ENCODE results near the gene LSR.
A peak's percentile ranks its signal among the peaks of the same experiment; 100 is the strongest.

Gene LSR

DNA sequence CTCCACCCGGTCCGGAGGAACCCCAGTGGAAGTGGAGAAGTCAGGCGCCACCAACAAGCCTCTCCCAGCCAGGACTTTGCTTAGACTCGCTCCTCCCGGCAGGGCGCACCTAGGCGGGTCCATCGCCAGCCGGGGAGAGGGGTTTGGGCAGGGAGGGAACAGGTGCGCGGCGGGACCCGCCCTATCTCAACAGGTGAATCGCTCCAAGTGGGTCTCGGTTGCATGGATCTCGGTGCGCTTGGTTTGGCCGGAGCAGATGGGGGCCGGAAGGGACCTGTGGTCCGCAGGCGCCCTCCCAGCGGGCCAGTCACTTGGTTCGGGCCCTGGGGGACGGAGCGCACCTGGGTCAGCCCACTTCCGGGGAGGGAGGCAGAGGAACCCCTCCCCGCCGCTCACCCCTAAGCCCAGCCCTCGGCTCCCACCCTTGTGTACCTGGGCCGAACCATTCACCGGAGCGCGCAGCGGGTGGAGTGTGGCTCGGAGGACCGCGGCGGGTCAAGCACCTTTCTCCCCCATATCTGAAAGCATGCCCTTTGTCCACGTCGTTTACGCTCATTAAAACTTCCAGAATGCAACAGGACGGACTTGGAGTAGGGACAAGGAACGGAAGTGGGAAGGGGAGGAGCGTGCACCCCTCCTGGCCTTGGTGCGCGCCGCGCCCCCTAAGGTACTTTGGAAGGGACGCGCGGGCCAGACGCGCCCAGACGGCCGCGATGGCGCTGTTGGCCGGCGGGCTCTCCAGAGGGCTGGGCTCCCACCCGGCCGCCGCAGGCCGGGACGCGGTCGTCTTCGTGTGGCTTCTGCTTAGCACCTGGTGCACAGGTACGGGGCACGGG, at the start of gene LSR:
Gene LSR (plus strand): TSS at position 693 of the 836 bp plus-strand sequence. CDS start 21 bp downstream, at position 714.
- DNase-seq: peak; percentile 75 to 80

DNA sequence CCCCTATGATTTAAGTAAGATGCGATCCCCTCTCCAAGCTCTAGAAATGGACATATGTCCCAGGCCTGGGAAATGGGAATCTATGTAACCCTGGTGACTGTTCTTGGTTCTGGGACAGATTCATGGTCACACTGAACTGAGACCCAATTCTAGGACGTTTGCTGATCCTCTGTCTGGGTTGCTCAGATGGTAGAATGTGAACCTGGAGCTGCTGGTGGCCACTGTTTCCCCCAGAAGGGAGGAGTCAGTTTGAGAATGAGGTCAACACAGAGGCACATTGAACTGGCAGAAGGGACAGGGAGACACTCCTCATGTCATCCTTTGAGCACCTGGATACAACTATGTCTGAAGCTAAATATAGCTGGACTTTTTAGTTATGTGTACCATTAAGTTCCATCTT, 49.3 kb upstream of the LSR start:
- DNase-seq: no peak

DNA sequence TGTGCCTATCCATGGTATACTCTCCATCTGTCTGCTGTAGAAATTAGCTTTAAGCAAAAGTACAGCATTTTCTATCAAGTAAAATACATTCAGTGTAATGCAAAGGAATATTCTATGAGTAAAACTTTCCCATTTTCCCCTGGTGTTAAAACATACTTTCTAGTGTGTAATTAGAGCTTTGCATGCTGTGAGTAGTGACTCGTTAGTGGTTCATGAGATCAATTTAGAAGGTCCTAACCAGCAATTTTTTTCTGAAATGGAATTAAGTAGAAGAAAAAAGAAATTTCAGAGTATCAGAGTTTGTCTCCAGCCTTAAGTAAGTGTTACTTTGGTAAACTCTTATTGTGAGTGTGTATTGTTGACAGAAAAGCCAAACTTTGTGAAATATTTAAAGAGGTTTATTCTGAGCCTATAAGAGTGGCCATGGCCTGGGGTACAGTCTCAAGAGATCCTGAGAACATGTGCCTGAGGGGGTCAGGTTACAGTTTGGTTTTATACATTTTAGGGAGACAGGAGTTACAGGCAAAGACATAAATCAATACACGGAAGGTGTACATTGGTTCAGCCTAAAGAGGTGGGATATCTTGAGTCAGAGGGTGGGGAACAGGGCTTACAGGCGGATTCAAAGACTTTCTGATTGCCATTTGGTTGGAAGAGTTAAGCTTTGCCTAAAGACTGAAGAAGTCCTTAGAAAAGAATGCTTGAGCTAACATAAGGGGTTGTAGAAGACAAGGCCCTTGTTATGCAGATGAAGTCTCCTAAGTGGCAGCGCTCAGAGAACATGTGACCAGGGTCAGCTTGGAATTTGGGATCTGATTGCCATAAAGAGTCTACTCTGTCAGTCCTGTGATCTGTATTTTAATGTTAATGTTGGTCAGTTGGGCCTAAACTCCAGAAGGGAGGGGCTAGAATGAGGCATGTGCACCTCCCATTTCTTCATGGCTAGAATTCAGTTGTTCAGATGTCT, 45.8 kb upstream of the LSR start:
- DNase-seq: no peak

GRCh38 chr19:35204799-35205732, 43.7 kb upstream of the LSR start:
- peak in 1 of 2 experiments; percentile 45 for DNase-seq

- no peak for DNase-seq
Measured at GRCh38 chr19:35205733-35206323, 43.0 kb upstream of the LSR start.

DNA sequence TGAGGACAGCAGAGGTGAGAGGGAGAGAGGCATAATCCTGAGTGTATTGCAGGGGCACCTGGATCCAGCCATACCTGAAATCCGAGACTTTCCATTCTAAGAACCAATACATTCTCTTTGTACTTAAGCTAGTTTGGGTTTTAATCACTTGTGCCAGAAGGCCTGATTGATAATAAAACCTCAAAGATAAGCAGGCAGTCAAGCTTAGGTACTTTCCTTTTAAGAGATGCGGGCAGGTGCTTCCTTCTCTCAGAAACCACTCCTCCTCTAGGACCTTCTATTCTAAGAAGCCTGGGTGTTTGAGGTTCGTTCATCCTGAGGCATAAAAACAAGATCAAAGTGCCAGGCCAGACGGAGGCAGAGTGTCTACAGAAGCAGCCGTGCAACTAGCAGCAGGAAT, 42.4 kb upstream of the LSR start:
- peak in 1 of 2 experiments; percentile 44 for DNase-seq

DNA sequence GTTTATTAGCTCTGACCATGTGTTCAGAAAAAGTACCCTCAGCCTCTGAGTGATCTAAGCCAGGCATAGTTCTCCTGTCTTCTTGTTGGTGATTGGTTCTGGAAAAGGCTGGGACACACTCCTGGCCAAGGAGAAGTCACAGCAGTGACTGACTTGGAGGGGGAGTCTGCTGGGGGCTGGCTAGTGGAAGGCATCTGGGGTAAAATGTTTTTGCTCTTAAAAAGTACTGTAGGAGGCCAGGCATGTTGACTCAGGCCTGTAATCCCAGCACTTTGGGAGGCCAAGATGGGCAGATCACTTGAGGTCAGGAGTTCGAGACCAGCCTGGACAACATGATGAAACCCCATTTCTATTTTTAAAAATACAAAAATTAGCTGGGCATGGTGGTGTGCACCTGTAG, 41.9 kb upstream of the LSR start:
- DNase-seq: peak in 1 of 2 experiments; percentile 23

- peak in 1 of 2 experiments; percentile 23 for DNase-seq
Measured at GRCh38 chr19:35207391-35207871, 41.4 kb upstream of the LSR start.

DNA sequence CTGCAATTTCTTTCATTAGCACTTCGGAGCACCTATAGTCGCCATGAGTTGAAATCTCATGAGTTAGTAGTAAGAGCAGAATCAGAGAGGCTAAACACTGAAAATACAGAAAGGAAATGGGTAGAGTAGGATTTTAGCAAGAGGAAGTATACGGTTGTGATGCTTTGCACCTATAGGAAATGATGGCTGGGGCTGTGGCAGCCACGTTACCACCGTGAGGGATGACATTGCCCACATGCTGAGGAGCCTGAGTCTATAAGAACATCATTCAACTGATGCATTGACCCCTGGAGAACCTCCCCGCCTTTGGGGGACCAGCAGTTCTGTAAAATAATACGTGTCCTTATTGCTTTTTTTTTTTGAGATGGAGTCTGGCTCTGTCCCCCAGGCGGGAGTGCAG, 40.7 kb upstream of the LSR start:
- peak in 1 of 2 experiments; percentile 17 for DNase-seq

- DNase-seq: no peak
Measured at GRCh38 chr19:35209646-35210045, 39.2 kb upstream of the LSR start.

DNA sequence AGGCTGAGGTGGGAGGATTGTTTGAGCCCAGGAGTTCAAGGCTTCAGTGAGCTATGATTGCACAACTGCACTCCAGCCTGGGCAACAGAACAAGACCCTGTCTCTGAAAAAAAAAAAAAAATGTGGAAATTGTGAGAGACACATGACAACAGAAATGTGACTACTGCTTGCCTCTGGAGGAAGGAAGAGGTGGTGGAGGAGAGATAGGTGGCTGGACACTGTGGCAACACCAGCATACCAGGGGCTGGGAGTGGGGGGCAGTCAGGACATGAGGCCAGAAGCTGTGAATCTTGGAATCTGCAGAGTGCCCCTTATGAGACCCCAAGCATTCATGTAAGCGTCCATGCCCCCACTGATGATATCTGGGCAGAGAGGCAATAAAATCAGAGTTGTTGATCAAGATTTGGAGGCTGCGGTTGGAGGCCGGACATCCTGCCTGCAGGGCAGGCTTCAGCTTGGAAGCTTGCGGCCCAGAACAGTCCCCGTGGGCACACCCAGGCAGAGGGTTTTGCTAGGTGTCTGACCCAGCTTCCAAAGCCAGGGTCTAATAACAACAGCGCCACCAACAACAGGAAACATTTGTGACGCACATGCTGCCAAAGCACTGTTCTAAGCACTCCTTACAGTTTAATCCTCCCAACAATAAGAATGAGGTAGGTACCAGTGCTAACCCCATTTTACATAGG, 37.1 kb upstream of the LSR start:
- DNase-seq: peak; percentile 60 to 66

GRCh38 chr19:35212241-35212640, 36.6 kb upstream of the LSR start:
- no peak for DNase-seq

DNA sequence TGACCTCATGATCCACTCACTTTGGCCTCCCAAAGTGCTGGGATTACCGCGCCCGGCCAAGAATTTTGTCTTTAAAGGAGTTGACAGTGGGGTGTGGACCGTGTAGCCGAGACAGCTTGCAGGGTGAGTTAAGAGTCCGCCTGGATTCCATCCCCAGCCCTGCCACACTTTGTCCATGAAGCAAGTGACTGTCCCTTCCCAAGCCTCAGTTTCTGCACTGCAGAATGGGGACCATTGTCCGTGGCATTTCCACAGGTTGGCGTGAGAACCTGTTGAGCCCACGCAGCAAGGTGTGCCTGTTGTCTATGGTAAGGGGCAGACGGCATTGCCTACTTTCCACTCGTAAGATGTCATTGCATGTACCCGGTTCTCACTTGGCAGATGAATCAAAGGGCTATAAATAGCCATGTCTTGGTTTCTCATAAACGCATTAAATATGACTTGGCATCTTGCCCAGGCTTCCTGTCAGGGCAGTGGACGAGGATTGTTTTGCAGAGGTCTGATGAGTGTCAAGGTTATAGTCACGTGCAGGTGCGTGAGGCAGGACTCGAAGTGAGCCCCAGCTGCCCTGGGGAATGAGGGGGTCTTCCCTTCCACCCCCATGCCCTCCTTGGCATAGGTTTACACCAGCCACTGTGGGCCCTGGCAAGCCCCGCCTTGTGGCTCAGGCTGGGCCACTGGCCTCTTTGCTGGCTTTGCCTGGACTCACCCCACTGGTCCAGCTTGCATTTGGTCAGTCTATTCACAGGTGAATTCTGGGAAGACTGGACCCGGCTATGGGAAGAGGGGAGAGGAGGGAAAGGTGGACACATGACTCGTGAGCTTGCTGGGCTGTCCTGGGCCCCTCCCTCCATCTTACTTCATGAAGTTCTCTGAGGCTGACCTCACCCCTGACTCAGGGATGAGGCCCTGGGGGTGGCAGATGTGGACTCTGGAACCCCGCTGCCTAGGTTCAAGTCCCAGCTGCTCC, 34.9 kb upstream of the LSR start:
- peak; percentile 78 to 79 for DNase-seq

DNA sequence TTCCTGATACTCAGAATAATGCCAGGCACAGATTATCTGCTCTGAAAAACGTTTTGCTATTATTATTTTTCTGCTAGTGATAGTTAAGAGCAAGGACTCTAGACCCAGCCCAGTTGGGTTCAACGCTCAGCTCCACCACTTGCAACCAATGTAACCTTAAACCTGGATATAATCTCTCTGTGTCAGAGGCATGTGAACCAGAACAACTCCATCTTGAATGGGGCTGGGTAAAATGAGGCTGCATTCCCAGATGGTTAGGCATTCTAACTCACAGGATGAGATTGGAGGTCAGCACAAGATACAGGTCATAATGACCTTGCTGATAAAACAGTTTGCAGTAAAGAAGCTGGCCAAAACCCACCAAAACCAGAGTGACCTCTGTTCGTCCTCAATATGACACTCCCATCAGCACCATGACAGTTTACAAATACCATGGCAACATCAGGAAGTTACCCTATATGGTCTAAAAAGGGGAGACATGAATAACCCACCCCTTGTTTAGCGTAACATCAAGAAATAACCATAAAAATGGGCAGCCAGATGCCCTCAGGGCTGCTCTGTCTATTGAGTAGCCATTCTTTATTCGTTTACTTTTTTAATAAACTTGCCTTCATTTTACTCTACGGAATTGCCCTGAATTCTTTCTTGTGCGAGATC, 33.9 kb upstream of the LSR start:
- no peak for DNase-seq

DNA sequence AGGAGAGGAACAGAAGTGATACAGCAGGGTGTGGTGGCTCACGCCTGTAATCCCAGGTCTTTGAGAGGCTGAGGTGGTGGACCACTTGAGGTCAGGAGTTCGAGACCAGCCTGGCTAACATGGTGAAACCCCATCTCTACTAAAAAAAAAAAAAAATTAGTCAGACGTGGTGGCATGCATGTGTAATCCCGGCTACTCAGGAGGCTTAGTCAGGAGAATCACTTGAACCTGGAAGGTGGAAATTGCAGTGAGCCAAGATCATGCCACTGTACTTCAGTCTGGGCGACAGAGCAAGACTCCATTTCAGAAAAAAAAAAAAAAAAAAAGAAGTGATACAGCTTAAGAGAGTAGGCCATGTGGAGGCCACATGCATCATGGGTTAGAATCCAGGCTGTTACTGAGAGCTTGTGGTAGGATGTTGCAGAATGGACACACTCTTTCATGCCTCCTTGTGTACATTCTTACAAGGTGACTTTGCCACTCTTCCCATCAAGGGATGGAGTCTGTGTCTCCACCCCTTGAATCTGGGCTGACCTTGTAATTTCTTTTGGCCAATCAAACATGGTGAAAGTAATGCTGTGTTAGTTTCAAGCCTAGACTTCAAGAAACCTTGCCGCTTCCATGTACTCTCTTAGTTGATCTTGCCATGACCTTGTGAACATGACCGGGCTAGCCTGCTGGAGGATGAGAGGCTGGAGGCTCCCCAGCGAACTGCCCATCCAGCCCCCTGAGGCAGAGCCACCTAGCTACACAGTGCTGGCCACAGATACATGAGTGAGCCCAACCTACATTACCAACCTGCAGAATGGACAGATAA, 32.6 kb upstream of the LSR start:
- DNase-seq: no peak

DNA sequence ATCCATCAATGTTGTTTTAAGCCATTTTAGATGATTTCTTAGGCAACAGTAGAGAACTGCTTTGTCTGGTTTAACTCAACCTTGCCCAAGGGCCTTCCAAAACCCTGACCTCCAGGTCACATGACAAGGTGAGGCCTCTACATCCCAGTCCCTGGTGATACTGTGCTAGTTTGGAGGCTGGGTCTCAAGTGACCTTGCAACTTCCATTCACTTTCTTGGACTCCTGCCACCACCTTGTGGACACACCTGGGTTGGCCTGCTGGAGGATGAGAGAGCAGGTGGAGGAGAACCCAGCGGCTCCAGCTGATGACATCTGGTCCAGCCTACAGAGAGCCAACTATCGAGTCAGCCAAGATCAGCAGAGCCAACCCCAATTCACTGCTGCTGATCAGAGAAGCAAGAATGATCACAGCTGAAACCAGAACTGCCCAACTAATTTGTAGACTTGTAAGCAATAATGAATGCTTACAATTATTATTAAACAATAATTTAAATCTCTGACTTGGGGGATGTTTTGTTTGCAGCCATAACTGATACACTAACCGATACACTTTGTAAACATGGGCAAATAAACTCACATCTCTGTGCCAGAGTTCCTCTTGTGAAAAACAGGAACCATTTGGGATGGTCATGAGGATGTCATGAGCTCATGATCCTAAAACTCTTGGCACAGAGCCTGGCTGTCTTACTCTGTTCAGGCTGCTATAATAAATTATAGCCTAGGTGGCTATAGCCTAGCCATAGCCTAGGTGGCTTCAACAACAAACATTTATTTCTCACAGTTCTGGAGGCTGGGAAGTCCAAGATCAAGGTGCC, 31.8 kb upstream of the LSR start:
- DNase-seq: peak; percentile 46 to 54

GRCh38 chr19:35217649-35217990, 31.2 kb upstream of the LSR start:
- DNase-seq: no peak

DNA sequence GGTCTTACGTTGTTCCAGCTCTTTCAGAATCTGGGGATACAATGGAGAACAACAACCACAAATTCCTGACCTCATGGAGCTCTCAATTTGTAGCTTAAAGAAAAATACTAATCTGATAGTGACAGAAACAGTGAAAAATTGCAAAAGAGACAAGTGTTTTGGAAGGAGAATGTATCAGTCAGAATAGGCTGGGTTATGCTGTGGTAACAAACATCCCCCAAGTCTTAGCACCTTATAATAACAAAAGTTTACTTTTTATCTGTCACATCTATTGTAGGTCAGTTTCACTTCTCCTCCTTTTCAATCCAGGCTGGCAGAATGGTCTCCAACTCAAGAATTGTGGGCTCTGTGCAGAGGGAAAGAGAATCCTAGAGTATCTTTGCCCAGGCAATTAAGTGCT, 29.8 kb upstream of the LSR start:
- no peak for DNase-seq
